Measurements from ENCODE around the gene TLK2. TPM values are rescaled to one million over a fixed set of nuclear protein-coding genes. Genes with fewer than 3 reads are reported as not detected.

Gene TLK2
- total RNA-seq, 2 donors from 2014 or later: 37.0 to 42.0 TPM

GRCh38 chr17:62618647-62619416 lies 140.2 kb downstream of the TLK2 start:
- no peak for DNase-seq (ENCODE audit: low spot score)
- intact Hi-C loops (cut with DNase I): no loop called here

- no peak for DNase-seq (ENCODE audit: low spot score)
- intact Hi-C loops (cut with DNase I): no loop called here
These were observed 141.0 kb downstream of the TLK2 start for GRCh38 chr17:62619417-62620155.

GRCh38 chr17:62621223-62621622 lies 142.6 kb downstream of the TLK2 start:
- no peak for DNase-seq (ENCODE audit: low spot score)
- intact Hi-C loops (cut with DNase I): no loop called here

GRCh38 chr17:62625184-62625869 lies 146.7 kb downstream of the TLK2 start:
- intact Hi-C loops (cut with DNase I): no loop called here
- DNase-seq (ENCODE audit: low spot score): no peak

- no peak for DNase-seq (ENCODE audit: low spot score)
- intact Hi-C loops (cut with DNase I): no loop called here
These were observed 147.2 kb downstream of the TLK2 start for GRCh38 chr17:62625870-62626200.

GRCh38 chr17:62626719-62627218 lies 148.1 kb downstream of the TLK2 start:
- peak; percentile 86 for DNase-seq (ENCODE audit: low spot score)
- intact Hi-C loops (cut with DNase I): no loop called here

GRCh38 chr17:62627219-62627903 lies 148.7 kb downstream of the TLK2 start, which contains the start of gene MRC2:
Gene MRC2 (plus strand): TSS chr17:62627670. CDS start chr17:62627803, 133 bp downstream.
- intact Hi-C loops (cut with DNase I): no loop called here
- peak; percentile 95 for DNase-seq (ENCODE audit: low spot score)

GRCh38 chr17:62627904-62628633 lies 149.4 kb downstream of the TLK2 start:
- intact Hi-C loops (cut with DNase I): no loop called here
- peak; percentile 90 for DNase-seq (ENCODE audit: low spot score)

- intact Hi-C loops (cut with DNase I): no loop called here
- peak; percentile 88 for DNase-seq (ENCODE audit: low spot score)
These were observed 150.4 kb downstream of the TLK2 start for GRCh38 chr17:62628831-62629555.

- intact Hi-C loops (cut with DNase I): no loop called here
- no peak for DNase-seq (ENCODE audit: low spot score)
These were observed 151.1 kb downstream of the TLK2 start for GRCh38 chr17:62629556-62630364.

GRCh38 chr17:62630365-62631085 lies 151.9 kb downstream of the TLK2 start:
- DNase-seq (ENCODE audit: low spot score): no peak
- intact Hi-C loops (cut with DNase I): no loop called here

GRCh38 chr17:62631086-62631935 lies 152.7 kb downstream of the TLK2 start:
- intact Hi-C loops (cut with DNase I): no loop called here
- no peak for DNase-seq (ENCODE audit: low spot score)

- no peak for DNase-seq (ENCODE audit: low spot score)
- intact Hi-C loops (cut with DNase I): no loop called here
These were observed 153.6 kb downstream of the TLK2 start for GRCh38 chr17:62631936-62632924.

- intact Hi-C loops (cut with DNase I): no loop called here
- peak; percentile 65 for DNase-seq (ENCODE audit: low spot score)
These were observed 159.2 kb downstream of the TLK2 start for GRCh38 chr17:62637809-62638208.

GRCh38 chr17:62641153-62641552 lies 162.5 kb downstream of the TLK2 start:
- DNase-seq (ENCODE audit: low spot score): peak; percentile 29
- intact Hi-C loops (cut with DNase I): no loop called here
